A549 (cell line): ENCODE results near the gene PDCD1LG2.

Experiments
- CEBPB ChIP-seq, 2 experiments: fragments of >200 bp in 1 of 2; sonication (Bioruptor Twin) in 1 of 2; formaldehyde crosslinking in 1 of 2; IDR thresholded peaks; 2 replicates each; pipeline ENCODE4 v1.6.1; 2012 to 2016
- CHD2 ChIP-seq: fragments of 150-350 bp; IDR thresholded peaks from 2 replicates; pipeline ENCODE4 v1.6.1; 2014; ENCODE audit warnings: low read length; ENCODE audit not compliant: partially characterized antibody
- ESRRA ChIP-seq: fragments of 150-350 bp; IDR thresholded peaks from 2 replicates; pipeline ENCODE4 v1.6.1; 2014; ENCODE audit warnings: mild to moderate bottlenecking, low read length, borderline replicate concordance
- HDAC2 ChIP-seq: fragments of 200-600 bp; sonication (generic); IDR thresholded peaks from 2 replicates; pipeline ENCODE4 v1.6.1; 2016
- JUN ChIP-seq, 2 experiments: fragments of >200 bp; sonication (Bioruptor Twin); formaldehyde crosslinking; IDR thresholded peaks; 2 replicates in 1 of 2; 3 replicates in 1 of 2; pipeline ENCODE4 v1.6.1; 2016 to 2017
- MAFK ChIP-seq: fragments of 450-650 bp; IDR thresholded peaks from 2 replicates; pipeline ENCODE4 v1.6.1; 2014; ENCODE audit not compliant: partially characterized antibody
- NR3C1 ChIP-seq: fragments of >200 bp; sonication (Bioruptor Twin); formaldehyde crosslinking; IDR thresholded peaks from 3 replicates; pipeline ENCODE4 v1.6.1; 2017
- PHF8 ChIP-seq: fragments of 200-600 bp; sonication (generic); IDR thresholded peaks from 2 replicates; pipeline ENCODE4 v1.6.1; 2016; ENCODE audit warnings: low read depth, mild to moderate bottlenecking, antibody characterized with exemption, moderate library complexity, borderline replicate concordance
- POLR2AphosphoS2 ChIP-seq: conservative IDR thresholded peaks from 2 replicates; pipeline ENCODE4 v1.6.1; 2012; ENCODE audit warnings: low read length, improper control_type of control experiment, inconsistent platforms
- RAD21 ChIP-seq, 2 experiments: fragments of >200 bp in 1 of 2; sonication (Bioruptor Twin) in 1 of 2; formaldehyde crosslinking in 1 of 2; IDR thresholded peaks in 1 of 2; conservative IDR thresholded peaks in 1 of 2; 2 replicates in 1 of 2; 3 replicates in 1 of 2; pipeline ENCODE4 v1.6.1; 2012 to 2018; ENCODE audit warnings: inconsistent platforms in 1 of 2
- RFX5 ChIP-seq: fragments of 450-650 bp; IDR thresholded peaks from 2 replicates; pipeline ENCODE4 v1.7.1; 2014; ENCODE audit warnings: antibody characterized with exemption, mild to moderate bottlenecking, moderate library complexity
- TF ChIP-seq, protein P1 (sequence below): fragments of >200 bp; sonication (Bioruptor Twin); formaldehyde crosslinking; IDR thresholded peaks from 3 replicates; pipeline ENCODE4 v1.5.1; 2016
- TF ChIP-seq, protein P2 (sequence below): fragments of 200-600 bp; sonication (generic); IDR thresholded peaks from 2 replicates; pipeline ENCODE4 v1.6.1; 2016; ENCODE audit warnings: antibody characterized with exemption, mild to moderate bottlenecking, moderate library complexity
- TF ChIP-seq, protein P3 (sequence below): fragments of >200 bp; sonication (Bioruptor Twin); formaldehyde crosslinking; IDR thresholded peaks from 3 replicates; pipeline ENCODE4 v1.6.1; 2016

DNA sequence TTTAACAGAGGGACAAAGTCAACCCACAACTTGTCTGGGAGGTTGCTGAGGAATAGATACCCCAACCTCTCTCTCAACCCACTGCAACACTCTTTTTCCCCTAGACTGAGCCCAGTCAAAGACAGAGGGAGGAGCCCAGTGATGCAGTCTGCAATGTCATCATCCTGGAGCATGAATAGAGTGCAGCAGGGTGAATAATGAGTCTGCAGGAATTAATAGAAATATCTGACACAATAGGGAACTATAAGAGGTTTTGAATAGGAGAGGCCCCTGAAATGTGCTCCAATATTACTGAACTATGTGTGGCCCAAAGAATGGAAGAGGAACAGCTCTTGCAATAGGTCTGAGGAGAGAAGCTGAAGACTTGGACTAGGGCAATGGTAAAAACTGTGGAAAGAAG, 59.1 kb downstream of the PDCD1LG2 start:
- TF ChIP-seq RAD21 (conservative IDR thresholded peaks at IDR 0.05 in 1 of 2, IDR thresholded peaks at IDR 0.05 in 1 of 2) (no peak), RFX5 (no peak), JUN (IDR thresholded peaks at IDR 0.05) (no peak), CEBPB (IDR thresholded peaks at IDR 0.05) (no peak), PHF8 (no peak), CHD2 (no peak), HDAC2 (no peak), ESRRA (no peak), MAFK (no peak), NR3C1 (no peak), POLR2AphosphoS2 (no peak)
- TF ChIP-seq, protein P1, sequence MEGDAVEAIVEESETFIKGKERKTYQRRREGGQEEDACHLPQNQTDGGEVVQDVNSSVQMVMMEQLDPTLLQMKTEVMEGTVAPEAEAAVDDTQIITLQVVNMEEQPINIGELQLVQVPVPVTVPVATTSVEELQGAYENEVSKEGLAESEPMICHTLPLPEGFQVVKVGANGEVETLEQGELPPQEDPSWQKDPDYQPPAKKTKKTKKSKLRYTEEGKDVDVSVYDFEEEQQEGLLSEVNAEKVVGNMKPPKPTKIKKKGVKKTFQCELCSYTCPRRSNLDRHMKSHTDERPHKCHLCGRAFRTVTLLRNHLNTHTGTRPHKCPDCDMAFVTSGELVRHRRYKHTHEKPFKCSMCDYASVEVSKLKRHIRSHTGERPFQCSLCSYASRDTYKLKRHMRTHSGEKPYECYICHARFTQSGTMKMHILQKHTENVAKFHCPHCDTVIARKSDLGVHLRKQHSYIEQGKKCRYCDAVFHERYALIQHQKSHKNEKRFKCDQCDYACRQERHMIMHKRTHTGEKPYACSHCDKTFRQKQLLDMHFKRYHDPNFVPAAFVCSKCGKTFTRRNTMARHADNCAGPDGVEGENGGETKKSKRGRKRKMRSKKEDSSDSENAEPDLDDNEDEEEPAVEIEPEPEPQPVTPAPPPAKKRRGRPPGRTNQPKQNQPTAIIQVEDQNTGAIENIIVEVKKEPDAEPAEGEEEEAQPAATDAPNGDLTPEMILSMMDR: no peak
- TF ChIP-seq, protein P2, sequence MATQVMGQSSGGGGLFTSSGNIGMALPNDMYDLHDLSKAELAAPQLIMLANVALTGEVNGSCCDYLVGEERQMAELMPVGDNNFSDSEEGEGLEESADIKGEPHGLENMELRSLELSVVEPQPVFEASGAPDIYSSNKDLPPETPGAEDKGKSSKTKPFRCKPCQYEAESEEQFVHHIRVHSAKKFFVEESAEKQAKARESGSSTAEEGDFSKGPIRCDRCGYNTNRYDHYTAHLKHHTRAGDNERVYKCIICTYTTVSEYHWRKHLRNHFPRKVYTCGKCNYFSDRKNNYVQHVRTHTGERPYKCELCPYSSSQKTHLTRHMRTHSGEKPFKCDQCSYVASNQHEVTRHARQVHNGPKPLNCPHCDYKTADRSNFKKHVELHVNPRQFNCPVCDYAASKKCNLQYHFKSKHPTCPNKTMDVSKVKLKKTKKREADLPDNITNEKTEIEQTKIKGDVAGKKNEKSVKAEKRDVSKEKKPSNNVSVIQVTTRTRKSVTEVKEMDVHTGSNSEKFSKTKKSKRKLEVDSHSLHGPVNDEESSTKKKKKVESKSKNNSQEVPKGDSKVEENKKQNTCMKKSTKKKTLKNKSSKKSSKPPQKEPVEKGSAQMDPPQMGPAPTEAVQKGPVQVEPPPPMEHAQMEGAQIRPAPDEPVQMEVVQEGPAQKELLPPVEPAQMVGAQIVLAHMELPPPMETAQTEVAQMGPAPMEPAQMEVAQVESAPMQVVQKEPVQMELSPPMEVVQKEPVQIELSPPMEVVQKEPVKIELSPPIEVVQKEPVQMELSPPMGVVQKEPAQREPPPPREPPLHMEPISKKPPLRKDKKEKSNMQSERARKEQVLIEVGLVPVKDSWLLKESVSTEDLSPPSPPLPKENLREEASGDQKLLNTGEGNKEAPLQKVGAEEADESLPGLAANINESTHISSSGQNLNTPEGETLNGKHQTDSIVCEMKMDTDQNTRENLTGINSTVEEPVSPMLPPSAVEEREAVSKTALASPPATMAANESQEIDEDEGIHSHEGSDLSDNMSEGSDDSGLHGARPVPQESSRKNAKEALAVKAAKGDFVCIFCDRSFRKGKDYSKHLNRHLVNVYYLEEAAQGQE: no peak
- TF ChIP-seq, protein P3, sequence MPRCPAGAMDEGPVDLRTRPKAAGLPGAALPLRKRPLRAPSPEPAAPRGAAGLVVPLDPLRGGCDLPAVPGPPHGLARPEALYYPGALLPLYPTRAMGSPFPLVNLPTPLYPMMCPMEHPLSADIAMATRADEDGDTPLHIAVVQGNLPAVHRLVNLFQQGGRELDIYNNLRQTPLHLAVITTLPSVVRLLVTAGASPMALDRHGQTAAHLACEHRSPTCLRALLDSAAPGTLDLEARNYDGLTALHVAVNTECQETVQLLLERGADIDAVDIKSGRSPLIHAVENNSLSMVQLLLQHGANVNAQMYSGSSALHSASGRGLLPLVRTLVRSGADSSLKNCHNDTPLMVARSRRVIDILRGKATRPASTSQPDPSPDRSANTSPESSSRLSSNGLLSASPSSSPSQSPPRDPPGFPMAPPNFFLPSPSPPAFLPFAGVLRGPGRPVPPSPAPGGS: no peak
